Body of pancreas (tissue), 4 donors: ENCODE data around the gene FLCN.

Experiments used
- CTCF ChIP-seq, 7 experiments: fragments of 450-650 bp in 4 of 7; fragments of 200-600 bp in 3 of 7; sonication (generic) in 3 of 7; IDR thresholded peaks; one replicate each; pipeline ENCODE4 v1.5.1; 2016 to 2019; ENCODE audit warnings: antibody characterized with exemption in 7 of 7
- POLR2A ChIP-seq, 3 donors: fragments of 450-650 bp; IDR thresholded peaks; one replicate each; pipeline ENCODE4 v1.6.1; 2016; ENCODE audit warnings: antibody characterized with exemption in 3 of 3, mild to moderate bottlenecking in 2 of 3

- no peak for TF ChIP-seq POLR2A (IDR thresholded peaks at IDR 0.05)
- TF ChIP-seq CTCF (IDR thresholded peaks at IDR 0.05), result no peak
These were observed 508 bp downstream of the FLCN start for GRCh38 chr17:17236295-17237025.
